ENCODE measurements around the gene NEDD9. TPM values are rescaled to one million over a fixed set of nuclear protein-coding genes. Genes with fewer than 3 reads are reported as not detected.

The NEDD9 gene
- total RNA-seq, 1 donor from 2014 or later, result 194 TPM

DNA sequence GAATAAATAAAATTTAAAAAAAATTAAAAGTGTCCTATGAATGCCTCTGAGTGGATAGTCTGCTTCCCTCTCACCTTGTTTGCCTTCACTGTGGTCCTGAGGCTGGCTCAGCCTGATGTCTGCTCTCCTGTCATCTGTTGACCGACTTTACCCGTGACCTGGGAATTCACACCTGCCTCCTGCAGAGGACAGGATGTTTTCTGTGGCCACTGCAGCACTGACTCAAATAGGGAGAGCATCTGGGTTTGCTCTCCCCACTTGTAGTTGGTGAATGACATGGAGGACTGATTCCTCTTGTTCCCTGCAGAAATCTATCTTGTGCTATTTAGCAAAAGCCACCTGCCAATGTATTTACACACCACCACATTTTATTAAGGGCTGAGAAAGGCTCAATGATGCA, 68.5 kb downstream of the NEDD9 start:
- no peak for DNase-seq
- Histone ChIP-seq H3K4me1 (no peaks in the 10 kb centered on the region), H3K4me3 (no peak overlapping the region), H3K9me3 (no peaks in the 10 kb centered on the region), H3K27ac (no peak overlapping the region), H3K36me3 (no peaks in the 10 kb centered on the region), H3K27me3 (no peaks in the 10 kb centered on the region)
- intact Hi-C loops (cut with DNase I), result no loop called here
- TF ChIP-seq, protein P1, sequence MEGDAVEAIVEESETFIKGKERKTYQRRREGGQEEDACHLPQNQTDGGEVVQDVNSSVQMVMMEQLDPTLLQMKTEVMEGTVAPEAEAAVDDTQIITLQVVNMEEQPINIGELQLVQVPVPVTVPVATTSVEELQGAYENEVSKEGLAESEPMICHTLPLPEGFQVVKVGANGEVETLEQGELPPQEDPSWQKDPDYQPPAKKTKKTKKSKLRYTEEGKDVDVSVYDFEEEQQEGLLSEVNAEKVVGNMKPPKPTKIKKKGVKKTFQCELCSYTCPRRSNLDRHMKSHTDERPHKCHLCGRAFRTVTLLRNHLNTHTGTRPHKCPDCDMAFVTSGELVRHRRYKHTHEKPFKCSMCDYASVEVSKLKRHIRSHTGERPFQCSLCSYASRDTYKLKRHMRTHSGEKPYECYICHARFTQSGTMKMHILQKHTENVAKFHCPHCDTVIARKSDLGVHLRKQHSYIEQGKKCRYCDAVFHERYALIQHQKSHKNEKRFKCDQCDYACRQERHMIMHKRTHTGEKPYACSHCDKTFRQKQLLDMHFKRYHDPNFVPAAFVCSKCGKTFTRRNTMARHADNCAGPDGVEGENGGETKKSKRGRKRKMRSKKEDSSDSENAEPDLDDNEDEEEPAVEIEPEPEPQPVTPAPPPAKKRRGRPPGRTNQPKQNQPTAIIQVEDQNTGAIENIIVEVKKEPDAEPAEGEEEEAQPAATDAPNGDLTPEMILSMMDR (IDR thresholded peaks at IDR 0.05), result no peak
- no peak for ATAC-seq

DNA sequence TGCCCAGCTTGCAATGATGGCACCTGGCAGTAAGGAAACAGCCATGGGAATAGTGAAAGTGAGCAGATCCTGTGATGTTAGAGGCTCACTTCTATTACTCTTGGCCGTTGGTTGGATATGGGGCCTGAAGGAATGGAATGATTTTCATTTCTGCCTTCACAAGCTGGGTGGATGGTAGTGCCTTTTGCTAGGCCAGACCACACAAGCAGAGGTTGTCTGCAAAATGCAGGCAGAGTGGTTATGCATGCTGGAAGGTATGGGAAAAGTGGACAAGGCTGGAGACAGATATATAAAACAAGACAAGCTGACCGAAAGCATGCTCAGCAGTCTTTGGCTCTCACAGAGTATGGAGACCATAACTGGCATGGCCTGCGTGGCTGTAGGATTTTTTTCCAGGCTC, 70.2 kb downstream of the NEDD9 start:
- intact Hi-C loops (cut with DNase I), result no loop called here
- TF ChIP-seq, protein P1 (IDR thresholded peaks at IDR 0.05), result no peak

DNA sequence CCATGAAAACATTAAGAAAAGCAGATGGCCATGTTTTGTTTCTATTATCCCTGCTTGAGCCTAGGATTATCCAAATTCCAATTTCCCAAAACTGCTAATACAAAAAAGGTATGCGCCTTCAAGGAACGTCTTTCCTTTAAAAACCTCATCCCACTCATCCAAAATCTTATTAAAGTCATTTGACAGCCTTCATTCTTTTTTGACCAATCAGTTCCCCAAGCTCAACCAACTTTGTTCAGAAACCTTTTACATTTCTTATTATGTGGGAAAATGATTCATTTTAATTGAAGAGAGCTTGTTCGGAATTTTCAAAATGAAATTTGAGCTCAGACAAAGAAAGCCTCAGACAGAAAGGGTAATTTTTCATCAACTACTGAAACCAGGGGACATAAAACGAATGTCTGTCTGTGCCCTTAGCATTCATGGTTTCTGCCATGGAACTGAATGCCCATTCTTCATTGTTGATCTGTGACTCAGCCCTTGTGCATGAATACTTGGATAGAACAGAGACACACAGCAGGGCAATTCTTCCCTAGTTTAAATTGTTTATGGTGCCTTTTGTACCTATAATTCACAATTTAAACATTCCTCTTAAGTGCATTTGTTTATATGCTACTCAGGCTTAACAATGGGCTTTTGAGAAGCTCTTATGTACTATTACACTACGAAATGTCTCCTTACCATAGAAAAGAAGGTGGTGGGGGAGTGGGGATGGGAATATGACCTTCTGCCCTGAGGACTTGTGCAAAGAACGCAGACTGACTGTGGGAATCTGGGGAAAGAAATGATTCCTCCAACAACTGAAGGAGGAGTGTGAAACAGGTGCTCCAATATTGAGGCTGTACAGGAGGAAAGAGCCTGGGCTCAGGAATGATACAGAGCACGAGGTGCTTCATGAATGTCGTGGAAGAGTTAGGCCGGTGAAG, 71.2 kb downstream of the NEDD9 start:
- Histone ChIP-seq H3K9me3 (no peaks in the 10 kb centered on the region), H3K4me1 (no peaks in the 10 kb centered on the region), H3K27ac (no peak overlapping the region), H3K36me3 (no peaks in the 10 kb centered on the region), H3K27me3 (no peaks in the 10 kb centered on the region), H3K4me3 (no peak overlapping the region)
- DNase-seq (no peak), ATAC-seq (no peak)
- TF ChIP-seq, protein P1 (IDR thresholded peaks at IDR 0.05), result no peak
- intact Hi-C loops (cut with DNase I), result no loop called here

More for the DNA sequence above, 70.2 kb downstream of the NEDD9 start:
- H3K9me3 ChIP-seq, result no peaks in the 10 kb centered on the region
- no peaks in the 10 kb centered on the region for H3K27me3 ChIP-seq
- no peaks in the 10 kb centered on the region for H3K4me1 ChIP-seq
- H3K4me3 ChIP-seq, result no peak overlapping the region
- DNase-seq, result no peak
- no peak for ATAC-seq
- no peaks in the 10 kb centered on the region for H3K36me3 ChIP-seq
- no peak overlapping the region for H3K27ac ChIP-seq

DNA sequence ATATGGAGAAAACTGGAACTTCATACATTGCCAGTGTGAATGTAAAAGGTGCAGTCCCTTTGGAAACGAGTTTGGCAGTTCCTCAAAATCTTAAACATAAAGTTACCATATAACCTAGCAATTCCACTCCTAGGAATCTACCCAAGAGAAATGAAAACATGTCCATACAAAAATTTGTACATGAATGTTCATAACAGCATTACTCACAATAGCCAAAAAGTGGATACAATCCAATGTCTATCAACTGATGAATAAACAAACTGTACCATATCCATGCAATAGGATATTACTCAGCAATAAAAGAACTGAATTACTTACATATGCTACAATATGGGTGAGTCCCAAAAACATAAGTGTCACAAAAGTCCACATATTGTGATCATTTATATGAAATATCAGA, 72.3 kb downstream of the NEDD9 start:
- Histone ChIP-seq H3K27ac (no peak overlapping the region), H3K9me3 (no peaks in the 10 kb centered on the region), H3K4me3 (no peak overlapping the region), H3K36me3 (no peaks in the 10 kb centered on the region), H3K4me1 (no peaks in the 10 kb centered on the region), H3K27me3 (no peaks in the 10 kb centered on the region)
- DNase-seq, result no peak
- ATAC-seq, result no peak
- intact Hi-C loops (cut with DNase I), result no loop called here
- TF ChIP-seq, protein P1 (IDR thresholded peaks at IDR 0.05), result no peak

DNA sequence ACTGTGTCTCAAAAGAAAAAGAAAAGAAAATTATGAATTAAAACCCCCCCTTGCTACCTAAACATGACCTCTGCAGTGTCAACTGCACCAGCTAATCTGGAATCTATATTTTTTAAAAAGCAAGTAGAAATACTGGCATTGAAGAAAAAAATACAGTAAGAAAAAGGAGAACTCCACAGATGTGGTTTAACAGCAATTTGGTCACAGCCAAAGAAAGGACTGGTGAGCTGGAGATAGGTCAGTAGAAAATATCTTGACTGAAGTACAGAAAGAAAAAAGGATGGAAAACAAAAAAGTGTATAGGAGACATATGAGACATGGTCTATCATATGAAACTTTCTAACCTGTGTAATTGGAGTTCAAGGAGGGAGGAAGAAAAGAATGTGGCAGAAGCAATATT, 76.9 kb downstream of the NEDD9 start:
- H3K27ac ChIP-seq, result no peak overlapping the region
- no peaks in the 10 kb centered on the region for H3K27me3 ChIP-seq
- H3K9me3 ChIP-seq, result no peaks in the 10 kb centered on the region
- no peak for DNase-seq
- H3K4me3 ChIP-seq, result no peak overlapping the region
- intact Hi-C loops (cut with DNase I), result no loop called here
- no peaks in the 10 kb centered on the region for H3K4me1 ChIP-seq
- no peaks in the 10 kb centered on the region for H3K36me3 ChIP-seq
- no peak for ATAC-seq
- TF ChIP-seq, protein P1 (IDR thresholded peaks at IDR 0.05), result no peak
